Measurements from ENCODE around the gene SPRY1. TPM values are rescaled to one million over a fixed set of nuclear protein-coding genes. Genes with fewer than 3 reads are reported as not detected.

The SPRY1 gene
- total and polyA plus RNA-seq, 9 of the 15 experiments (the other 6 are each of a cell fraction or from before 2014, with no cell fraction given): 0.18 to 1.9 (median 0.45) TPM; not detected in 1

DNA sequence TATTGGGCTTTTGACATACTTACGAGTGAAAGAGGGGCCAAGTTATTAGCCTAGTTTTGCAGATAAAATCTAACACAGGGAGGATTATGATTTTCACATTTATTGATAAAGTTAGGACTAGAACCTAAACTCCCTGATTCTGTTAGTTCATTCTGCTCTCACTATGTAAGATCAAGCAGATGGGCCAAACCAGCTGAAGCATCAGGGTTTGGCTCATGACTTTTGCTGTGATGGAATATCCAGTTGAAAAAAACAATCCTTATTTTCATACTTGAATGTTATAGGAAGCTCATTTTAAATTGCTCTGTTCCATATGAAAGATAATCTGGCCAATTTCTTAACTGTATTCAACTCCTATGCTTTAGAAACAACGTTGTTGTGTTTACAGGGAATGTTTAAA is 21.2 kb downstream of the SPRY1 start (continued):
- TF ChIP-seq, protein P1, sequence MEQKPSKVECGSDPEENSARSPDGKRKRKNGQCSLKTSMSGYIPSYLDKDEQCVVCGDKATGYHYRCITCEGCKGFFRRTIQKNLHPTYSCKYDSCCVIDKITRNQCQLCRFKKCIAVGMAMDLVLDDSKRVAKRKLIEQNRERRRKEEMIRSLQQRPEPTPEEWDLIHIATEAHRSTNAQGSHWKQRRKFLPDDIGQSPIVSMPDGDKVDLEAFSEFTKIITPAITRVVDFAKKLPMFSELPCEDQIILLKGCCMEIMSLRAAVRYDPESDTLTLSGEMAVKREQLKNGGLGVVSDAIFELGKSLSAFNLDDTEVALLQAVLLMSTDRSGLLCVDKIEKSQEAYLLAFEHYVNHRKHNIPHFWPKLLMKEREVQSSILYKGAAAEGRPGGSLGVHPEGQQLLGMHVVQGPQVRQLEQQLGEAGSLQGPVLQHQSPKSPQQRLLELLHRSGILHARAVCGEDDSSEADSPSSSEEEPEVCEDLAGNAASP (IDR thresholded peaks at IDR 0.05): no peak

DNA sequence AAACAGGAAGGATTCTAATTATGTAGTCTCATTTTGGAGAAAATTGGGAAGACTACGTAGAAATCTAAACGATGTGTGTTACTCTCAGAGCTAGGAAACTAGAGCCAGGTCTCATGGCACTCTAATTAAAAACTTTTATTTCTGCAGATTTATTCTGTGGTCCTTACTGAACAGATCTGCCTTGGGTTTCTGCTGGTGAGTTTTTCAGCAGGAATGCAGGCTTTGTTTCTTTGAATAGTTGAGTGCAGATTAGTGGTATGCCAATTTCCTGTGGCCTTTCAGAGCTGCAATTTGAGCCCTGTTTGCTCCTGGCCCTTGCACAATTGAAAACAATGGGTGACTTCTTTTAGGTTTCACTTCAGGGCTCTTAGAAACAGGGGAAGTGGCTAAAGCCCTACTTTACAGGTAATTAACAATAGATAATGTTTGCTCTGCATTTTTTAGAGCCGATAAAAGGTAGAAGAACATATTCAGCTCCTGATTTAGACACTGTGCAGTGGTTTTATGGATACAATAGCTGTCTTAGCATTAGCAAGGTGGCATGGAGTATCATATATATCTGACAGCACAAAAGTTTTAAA is 21.8 kb downstream of the SPRY1 start:
- peaks cover 3% of the 10 kb centered on the region; the same call in 1 of the 2 replicates for H3K9me3 ChIP-seq (replicated peaks; ENCODE audit: control insufficient read depth, insufficient read depth, low read depth, low read length)
- no peaks in the 10 kb centered on the region for H4K20me1 ChIP-seq (replicated peaks; ENCODE audit: control insufficient read depth, insufficient read depth, low read length)
- H3K4me1 ChIP-seq (replicated peaks in 1 of 2; ENCODE audit: control insufficient read depth in 2 of 2, insufficient read depth in 2 of 2, low read length in 2 of 2): peaks cover 0 to 15% of the 10 kb centered on the region in 2 experiments; a peak in 2 of 5 replicates
- FAIRE-seq (no peak), DNase-seq (ENCODE audit: extremely low read depth in 1 of 4, low spot score in 3 of 4) (no peak), ATAC-seq (peak; percentile 34; the same call in 2 of the 3 replicates)
- peak; percentile 10; the same call in 1 of the 2 replicates for TF ChIP-seq SOX6 (IDR thresholded peaks at IDR 0.05)
- no peak for TF ChIP-seq MAFK (IDR thresholded peaks at IDR 0.05; ENCODE audit: low read length)
- ChIA-PET POLR2A (interaction anchor here (0.9 to 1.2 kb wide), 2 partner anchors 8 to 13 kb away, joined by 3 read pairs; no protein-coding TSS in a partner anchor), CTCF (ENCODE audit: low intra/inter-chr PET ratio) (no interaction called here)
- H3K27ac ChIP-seq (ENCODE audit: extremely low read depth, low read depth, low read length): peak overlapping the region; percentile 8; the same call in 1 of the 3 replicates
- in situ Hi-C loops (cut with MboI): no loop called here
- intact Hi-C loops (cut with micrococcal nuclease): no loop called here
- H3K9me1 ChIP-seq (ENCODE audit: control insufficient read depth, insufficient read depth, low read length): no peaks in the 10 kb centered on the region
- H3K79me2 ChIP-seq (ENCODE audit: control insufficient read depth, insufficient read depth, low read length): no peaks in the 10 kb centered on the region
- no peak overlapping the region for H3K9ac ChIP-seq (ENCODE audit: insufficient read depth in 1 of 2, low read depth in 2 of 2, low read length in 2 of 2)
- no peaks in the 10 kb centered on the region for H3K27me3 ChIP-seq (ENCODE audit: control insufficient read depth in 2 of 2, insufficient read depth in 2 of 2, low read length in 2 of 2)
- 6% methylated on average over 3 of the region's 3 CpGs for WGBS (ENCODE audit: insufficient coverage, low coverage, missing lambda C conversion rate)
- no peak overlapping the region for H3K4me3 ChIP-seq
- peak overlapping the region; percentile 67 for H2AFZ ChIP-seq (ENCODE audit: low read depth, low read length)
- no TSS peak for BruUV-seq (replicated peaks)
- H3K4me2 ChIP-seq (ENCODE audit: insufficient read depth, low read length): no peak overlapping the region
- no peaks in the 10 kb centered on the region for H3K36me3 ChIP-seq (ENCODE audit: control insufficient read depth, insufficient read depth, low read length)

Data from K562 (cell line).